ENCODE data around the gene ARHGEF17.
"Not testable (repeated sequence)": the region's sequence is repeated elsewhere in the genome, so short reads cannot be mapped to it uniquely, and the experiment has no call there.

- not testable (repeated sequence) for TF ChIP-seq CTCF (IDR thresholded peaks at IDR 0.05; ENCODE audit: low read length); EZH2 (optimal IDR thresholded peaks at IDR 0.05; ENCODE audit: low read depth, low read length); EZH2phosphoT487 (IDR thresholded peaks at IDR 0.05; ENCODE audit: low read length)
Observed at GRCh38 chr11:73274191-73274590, 33.9 kb upstream of the ARHGEF17 start.

All from MM.1S (cell line).